GM13976 (cell line): Measurements from ENCODE around the gene ATG2B.
A peak's percentile ranks its signal among the peaks of the same experiment; 100 is the strongest.

Experiments used
- DNase-seq: peaks from one replicate; pipeline ENCODE4 v3.0.0; 2012; ENCODE audit warnings: low spot score
- CTCF ChIP-seq: IDR thresholded peaks from 2 replicates; pipeline ENCODE4 v1.5.1; 2012; ENCODE audit warnings: borderline replicate concordance, mild to moderate bottlenecking; ENCODE audit not compliant: insufficient read depth; ENCODE audit errors: extremely low read depth, missing control alignments, control extremely low read depth
- in situ Hi-C: fragments of 300-500 bp; cut with MboI; formaldehyde crosslinking; loops from one replicate; pipeline ENCODE4 v1.12.0; 2022; ENCODE audit warnings: low sequenced_read_pairs, mixed read lengths, inconsistent platforms; ENCODE audit not compliant: unreplicated experiment

The ATG2B gene

GRCh38 chr14:96362965-96363750 is at the start of gene ATG2B, which contains the start of gene GSKIP:
Gene ATG2B, minus strand, starts transcription at chr14:96363341. Its CDS starts 365 bp downstream, at chr14:96362976.
Gene GSKIP, plus strand, starts transcription at chr14:96363526. Its CDS starts 18,722 bp downstream, at chr14:96382248.
- in situ Hi-C loops = no loop called here
- no peak for TF ChIP-seq CTCF
- peak; percentile 96 for DNase-seq

- in situ Hi-C loops = loop anchor here (10.0 kb wide), 1 partner anchor 115 kb away; no protein-coding TSS in a partner anchor
- no peak for TF ChIP-seq CTCF
- DNase-seq = no peak
Measured at GRCh38 chr14:96410119-96410518, 47.0 kb upstream of the ATG2B start.

GRCh38 chr14:96409701-96410100 is 46.6 kb upstream of the ATG2B start:
- in situ Hi-C loops = loop anchor here (10.0 kb wide), 1 partner anchor 115 kb away; no protein-coding TSS in a partner anchor
- no peak for DNase-seq
- TF ChIP-seq CTCF = no peak

- no peak for TF ChIP-seq CTCF
- in situ Hi-C loops = no loop called here
Measured at GRCh38 chr14:96408608-96409007, 45.5 kb upstream of the ATG2B start.

GRCh38 chr14:96407935-96408570 is 44.9 kb upstream of the ATG2B start:
- in situ Hi-C loops = no loop called here
- no peak for DNase-seq
- no peak for TF ChIP-seq CTCF

More at GRCh38 chr14:96408608-96409007, 45.5 kb upstream of the ATG2B start:
- DNase-seq = no peak

GRCh38 chr14:96405677-96406076 is 42.5 kb upstream of the ATG2B start:
- no peak for DNase-seq
- in situ Hi-C loops = no loop called here
- no peak for TF ChIP-seq CTCF
